NCI-H524 (cell line): ENCODE results near the gene CWF19L2.
A peak's percentile ranks its signal among the peaks of the same experiment; 100 is the strongest.
"Not testable (repeated sequence)": the region's sequence is repeated elsewhere in the genome, so short reads cannot be mapped to it uniquely, and the experiment has no call there.

Experiments
- DNase-seq, 2 experiments: peaks; one replicate each; lab custom pipeline; 2025; lab: John Stamatoyannopoulos, UW

CWF19L2 gene

DNA sequence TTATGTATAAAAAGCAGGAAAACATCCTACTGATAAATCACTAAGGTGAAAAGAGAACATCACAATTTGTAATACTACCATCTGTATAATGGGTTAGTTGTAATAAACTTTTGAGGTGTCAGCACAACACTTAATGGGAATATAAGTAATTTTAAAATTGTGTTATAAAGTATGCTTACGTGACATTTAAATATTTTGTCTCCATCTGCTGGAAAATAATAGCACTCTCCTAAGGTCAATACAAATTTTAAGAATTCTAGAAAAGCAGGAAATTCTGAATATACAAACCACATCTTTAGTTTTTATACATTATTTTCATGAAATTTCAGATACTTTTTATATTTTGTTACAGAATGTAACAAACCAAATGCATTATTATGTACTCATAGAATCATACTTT lies 19.5 kb downstream of the CWF19L2 start:
- no peak for DNase-seq

DNA sequence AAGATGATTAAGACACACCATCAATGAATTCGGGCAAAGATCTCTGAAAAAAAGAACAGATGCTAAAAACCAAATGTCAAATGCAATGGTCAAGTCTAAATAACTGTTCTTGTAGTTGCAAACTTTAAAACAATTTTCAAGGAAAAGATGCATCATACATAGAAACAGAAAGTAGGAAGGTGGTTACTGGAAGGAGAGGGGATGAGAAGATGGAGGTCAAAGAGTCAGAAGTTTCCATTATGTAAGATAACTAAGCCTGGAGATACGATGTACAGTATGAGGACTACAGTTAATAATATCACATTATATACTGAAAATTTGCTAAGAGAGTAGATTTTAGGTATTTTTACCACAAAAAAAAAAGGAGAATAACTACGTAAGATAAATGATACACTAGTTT lies 27.1 kb downstream of the CWF19L2 start:
- no peak for DNase-seq

DNA sequence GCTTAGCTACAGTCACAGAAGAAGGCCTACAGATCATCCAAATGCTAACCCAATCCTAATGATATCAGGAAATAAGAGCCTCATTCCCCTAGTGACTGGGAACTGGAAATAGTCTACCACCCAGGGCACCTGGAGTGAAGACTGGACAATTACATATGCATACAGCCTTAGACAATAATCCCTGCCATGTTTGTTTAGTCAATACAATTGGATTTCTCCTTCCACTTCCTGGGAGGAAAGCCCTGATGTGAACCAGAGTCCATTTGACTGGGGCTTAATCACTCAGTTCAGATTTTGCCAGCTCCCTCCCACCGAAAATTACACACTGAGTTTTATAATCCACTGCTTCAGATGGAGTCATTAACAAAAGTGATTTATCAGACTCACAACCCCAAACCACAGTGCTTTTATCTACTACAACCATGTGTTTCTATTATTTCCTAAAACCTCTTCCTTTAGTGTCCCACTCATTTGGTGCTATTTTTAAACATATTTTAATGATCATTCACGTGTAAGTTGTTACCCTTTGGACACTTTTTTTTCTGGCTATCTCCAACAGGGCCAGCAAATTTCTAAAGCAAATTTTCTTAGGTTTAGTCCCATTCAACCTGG lies 29.9 kb downstream of the CWF19L2 start:
- no peak for DNase-seq

GRCh38 chr11:107413352-107413751 lies 44.3 kb downstream of the CWF19L2 start:
- DNase-seq: no peak

DNA sequence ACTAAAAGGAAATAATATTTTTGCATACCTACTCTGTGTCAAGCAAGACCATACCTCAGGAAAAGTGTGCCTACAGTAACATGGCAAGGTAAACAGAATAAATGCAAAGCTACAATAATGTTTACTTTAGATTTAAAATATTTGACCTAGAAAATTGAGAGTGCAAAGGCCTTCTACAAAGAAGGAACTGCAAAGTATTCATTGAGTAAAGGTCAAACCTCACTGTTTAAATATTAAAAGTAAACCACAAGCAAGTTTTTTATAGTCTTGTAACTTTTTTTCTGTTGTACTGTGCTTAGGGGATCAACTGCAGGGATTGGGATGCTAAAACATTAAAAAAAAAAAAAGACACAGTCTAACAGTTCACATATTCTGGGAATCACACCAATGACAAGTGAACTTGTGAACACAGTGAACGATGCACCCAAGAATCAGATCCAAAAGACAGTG lies 48.8 kb downstream of the CWF19L2 start:
- no peak for DNase-seq

DNA sequence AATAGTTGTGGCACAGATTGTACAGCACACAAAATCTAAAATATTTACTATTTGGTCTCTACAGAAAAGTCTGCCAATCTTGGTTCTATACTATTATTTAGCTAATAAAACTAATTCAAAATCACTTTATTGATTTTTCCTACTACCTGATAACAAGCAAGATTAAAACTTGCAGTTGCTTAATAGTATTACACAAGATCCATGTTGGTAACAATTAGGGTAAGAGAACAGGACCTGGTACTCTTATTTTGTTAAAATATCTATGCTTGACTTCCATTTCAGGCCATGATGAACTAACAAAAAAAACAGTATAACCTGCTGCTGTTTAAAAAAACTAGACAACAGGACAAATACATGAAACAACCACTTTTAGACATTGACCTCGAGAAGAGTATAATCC lies 52.4 kb downstream of the CWF19L2 start:
- no peak for DNase-seq

GRCh38 chr11:107401131-107401530 lies 56.5 kb downstream of the CWF19L2 start:
- DNase-seq: not testable (repeated sequence)

DNA sequence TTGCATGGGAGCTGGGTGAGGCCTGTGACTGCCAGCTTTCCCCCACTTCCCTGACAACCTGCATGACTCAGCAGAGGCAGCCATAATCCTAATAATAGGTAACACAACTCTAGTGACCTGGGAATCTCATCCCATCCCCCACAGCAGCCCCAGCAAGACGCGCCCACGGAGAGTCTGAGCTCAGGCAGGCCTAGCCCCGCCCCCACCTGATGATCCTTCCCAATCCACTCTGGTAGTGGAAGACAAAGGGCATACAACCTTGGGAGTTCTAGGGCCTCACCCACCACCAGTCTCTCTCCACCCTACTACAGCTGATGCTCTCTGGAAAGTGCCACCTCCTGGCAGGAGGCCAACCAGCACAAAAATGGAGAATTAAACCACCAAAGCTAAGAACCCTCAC lies 60.3 kb downstream of the CWF19L2 start:
- no peak for DNase-seq

DNA sequence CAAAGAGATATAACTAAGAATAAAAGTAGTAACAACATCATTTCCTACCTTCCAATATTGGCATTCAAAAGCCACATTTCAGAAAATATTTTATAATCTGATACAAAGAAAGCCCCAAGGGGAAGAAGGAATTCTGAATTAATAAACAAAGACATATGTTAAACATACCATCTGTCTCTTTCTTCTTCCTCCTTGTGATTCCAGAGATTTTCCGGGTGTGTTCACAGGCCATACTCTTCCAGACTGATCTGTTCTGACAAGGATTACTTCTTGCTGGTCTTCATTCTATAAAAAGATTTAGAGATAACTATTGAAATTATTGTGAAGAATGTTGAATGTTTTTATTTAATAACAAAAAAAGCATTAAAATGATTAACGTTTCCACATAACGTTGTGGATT lies 65.0 kb downstream of the CWF19L2 start:
- DNase-seq: peak in 1 of 2 experiments; percentile 11

- DNase-seq: not testable (repeated sequence)
These were observed 66.9 kb downstream of the CWF19L2 start for GRCh38 chr11:107390701-107391100.

GRCh38 chr11:107387666-107388065 lies 70.0 kb downstream of the CWF19L2 start:
- DNase-seq: no peak

DNA sequence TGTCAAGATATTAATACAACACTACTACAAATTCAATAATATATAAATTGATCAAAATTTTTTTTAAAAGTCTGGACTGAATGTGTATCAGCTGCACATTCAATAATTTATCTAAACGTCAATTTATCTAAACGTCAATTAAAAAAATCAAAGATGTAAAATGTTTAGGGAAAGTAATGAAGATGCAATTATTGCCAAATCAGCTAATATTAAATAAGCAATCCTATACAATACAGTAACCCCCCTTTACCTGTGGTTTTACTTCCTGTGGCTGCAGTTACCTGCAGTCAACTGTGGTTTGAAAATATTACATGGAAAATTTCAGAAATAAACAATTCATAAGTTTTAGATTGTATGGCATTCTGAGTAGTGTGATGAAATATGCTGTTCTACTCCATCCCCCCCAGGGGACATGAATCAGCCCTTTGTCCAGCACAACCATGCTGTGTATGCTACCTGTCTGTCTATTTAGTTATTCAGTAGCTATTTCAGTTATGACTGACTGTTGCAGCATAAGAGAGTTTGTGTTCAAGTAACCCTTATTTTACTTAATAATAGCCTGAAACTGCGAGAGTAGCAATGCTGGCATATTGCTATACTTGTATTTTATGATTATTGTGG lies 72.2 kb downstream of the CWF19L2 start:
- DNase-seq: no peak

DNA sequence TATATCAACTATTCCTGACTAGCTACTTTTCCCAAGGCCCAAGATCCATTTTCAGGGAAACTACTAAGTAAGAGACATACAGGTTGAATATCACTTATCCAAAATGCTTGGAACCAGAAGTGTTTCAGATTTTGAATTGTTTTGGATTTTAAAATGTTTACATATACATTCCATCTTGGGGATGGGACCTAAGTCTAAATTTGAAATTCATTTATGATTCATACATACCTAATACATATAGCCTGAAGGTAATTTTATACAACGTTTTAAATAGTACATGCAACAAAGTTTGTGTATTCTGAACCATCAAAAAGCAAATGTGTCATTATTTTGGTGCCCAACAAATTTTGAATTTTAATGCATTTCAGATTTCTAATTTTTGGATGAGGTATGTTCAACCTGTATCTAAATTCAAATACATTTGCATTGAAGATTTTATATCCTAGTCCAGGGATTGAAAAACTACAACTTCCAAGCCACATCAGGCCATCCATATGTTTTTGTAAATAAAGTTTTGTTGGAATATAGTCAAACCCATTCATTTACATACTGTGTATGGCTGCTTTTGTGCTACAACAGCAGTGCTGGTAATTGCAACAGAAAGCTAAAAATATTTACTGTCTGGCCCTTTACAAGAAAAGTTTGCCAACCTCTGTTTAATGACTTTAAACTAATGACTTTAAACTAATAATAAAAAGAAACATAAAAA lies 73.3 kb downstream of the CWF19L2 start:
- no peak for DNase-seq

GRCh38 chr11:107372439-107372838 lies 85.2 kb downstream of the CWF19L2 start:
- no peak for DNase-seq

DNA sequence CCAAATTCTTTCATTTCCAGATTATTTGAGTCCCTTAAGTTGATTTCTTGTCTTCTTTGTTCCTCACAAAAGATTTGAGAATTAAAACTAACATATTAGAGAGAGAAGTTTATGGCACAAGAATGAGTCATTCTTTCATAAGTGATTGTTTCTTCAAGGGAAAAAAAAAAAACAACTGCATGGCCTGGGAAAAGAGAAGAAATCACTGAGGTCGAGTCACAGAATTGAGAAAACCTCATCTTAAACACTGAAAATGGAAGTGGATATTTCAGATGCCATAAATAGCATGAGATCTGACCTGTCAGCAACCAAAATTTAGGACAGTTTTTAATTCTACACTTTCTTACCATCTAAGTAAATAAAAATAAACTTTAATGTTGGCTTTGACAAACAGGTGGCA lies 87.2 kb downstream of the CWF19L2 start:
- DNase-seq: no peak

DNA sequence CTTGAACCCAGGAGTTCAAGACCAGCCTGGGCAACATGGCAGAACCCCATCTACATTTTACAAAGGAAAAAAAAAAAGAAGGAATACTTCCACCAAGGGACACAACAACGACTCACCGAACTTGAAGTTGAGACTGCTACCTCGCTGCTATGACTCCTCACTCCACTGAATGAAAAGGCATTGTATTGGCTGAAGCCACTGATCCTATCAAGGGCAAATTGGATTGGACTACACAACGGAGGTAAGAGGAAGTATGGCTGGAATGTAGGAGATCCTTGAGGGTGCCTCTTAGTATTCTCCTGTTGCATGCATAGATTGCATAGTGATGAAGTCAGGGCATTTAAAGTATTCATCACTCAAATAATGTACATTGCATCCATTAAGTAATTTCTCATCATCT lies 97.9 kb downstream of the CWF19L2 start:
- DNase-seq: no peak

- no peak for DNase-seq
These were observed 99.7 kb downstream of the CWF19L2 start for GRCh38 chr11:107357877-107358276.

DNA sequence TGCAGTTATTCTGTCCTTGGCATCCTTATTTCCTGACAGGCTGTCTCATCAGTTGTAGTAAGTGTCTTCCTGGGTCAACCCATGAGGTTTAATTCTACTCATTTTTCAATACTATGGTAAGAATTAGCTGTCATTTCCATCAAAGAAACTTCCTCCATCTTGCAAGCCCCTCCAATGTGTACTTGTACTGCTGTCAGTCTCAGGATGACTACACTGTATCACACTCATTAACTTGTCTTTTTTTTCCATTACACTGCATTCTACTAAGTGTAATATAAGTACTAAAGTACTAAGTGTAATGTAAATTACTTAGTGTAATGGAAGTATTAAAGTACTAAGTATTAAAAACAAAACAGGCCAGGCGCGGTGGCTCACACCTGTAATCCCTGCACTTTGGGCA lies 102.8 kb downstream of the CWF19L2 start:
- DNase-seq: no peak

DNA sequence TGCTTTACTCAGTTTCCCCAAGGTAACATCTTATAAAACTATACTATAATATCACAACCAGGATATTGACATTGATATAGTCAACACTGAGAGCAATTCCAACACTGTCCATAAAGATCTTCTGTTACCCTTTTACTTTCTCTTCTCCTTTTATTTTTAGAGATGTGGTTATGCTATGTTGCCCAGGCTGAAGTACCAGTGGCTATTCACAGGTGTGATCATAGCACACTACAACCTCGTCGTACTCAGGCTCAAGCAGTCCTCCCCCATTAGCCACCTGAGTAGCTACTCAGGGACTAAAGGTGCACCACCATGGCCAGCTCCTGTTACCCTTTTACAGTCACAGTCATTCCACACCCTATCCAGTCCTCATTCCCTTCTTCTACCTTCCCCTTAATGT lies 119.7 kb downstream of the CWF19L2 start:
- DNase-seq: no peak

DNA sequence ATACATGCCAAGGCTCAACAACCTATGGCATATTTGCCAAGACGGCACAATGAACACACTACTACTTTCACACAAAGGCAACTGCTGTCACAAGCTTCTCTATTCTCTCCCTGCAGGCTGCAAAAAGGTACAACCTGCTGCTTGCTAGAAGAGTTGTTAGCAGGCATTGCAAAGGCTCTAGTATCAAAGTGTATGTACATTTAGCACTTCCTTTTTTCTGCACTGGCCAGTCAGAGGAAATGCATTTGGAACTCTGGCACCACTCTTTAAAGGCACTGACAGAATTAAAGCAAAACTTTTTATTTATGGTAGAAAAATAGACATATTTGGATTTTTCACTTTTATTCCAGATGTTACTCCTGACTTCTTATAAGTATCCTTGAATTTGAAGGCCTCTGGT lies 125.9 kb downstream of the CWF19L2 start:
- no peak for DNase-seq

- DNase-seq: no peak
These were observed 128.5 kb downstream of the CWF19L2 start for GRCh38 chr11:107329164-107329563.

GRCh38 chr11:107316426-107316825 lies 141.2 kb downstream of the CWF19L2 start:
- DNase-seq: no peak

DNA sequence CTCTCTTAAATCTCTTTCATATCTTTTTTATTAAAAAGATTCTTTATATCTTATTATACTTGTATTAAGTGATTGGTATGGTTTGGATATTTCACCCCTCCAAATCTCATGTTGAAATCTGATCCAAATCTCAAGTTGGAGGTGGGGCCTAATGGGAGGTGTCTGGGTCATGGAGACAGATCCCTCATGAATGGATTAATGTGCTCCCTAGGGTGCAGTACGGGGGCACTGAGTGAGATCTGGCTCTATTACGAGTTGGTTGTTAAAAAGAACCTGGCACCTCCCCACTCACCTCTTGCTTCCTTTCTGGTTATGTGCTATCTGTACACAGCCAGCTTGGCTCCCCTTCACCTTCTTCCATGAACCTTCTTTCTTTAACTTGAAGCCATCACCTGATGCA lies 149.6 kb downstream of the CWF19L2 start:
- peak; percentile 2 to 31 for DNase-seq
